K562 (cell line): ENCODE results near the gene IRF3. TPM values are rescaled to one million over a fixed set of nuclear protein-coding genes. Genes with fewer than 3 reads are reported as not detected.

ENCODE experiments used
- CBFA2T3 ChIP-seq: fragments of 450-650 bp; IDR thresholded peaks from 2 replicates; pipeline ENCODE4 v1.6.1; 2017
- CHCHD3 ChIP-seq: fragments of 250-450 bp; sonication (Bioruptor Pico); IDR thresholded peaks from 2 replicates; pipeline ENCODE4 v2.1.2; 2022; ENCODE audit warnings: mild to moderate bottlenecking
- CHD1 ChIP-seq: fragments of 200-600 bp; sonication (generic); IDR thresholded peaks from one replicate; pipeline ENCODE4 v1.6.1; 2012; ENCODE audit warnings: mild to moderate bottlenecking, moderate library complexity, low read length, inconsistent platforms
- ELF1 ChIP-seq: fragments of 200-800 bp; sonication (Bioruptor generic); IDR thresholded peaks from 2 replicates; pipeline ENCODE4 v1.6.1; 2016; ENCODE audit warnings: missing genetic modification characterization, missing compliant biosample characterization
- NFE2 ChIP-seq: IDR thresholded peaks from 2 replicates; pipeline ENCODE4 v1.6.1; 2014; ENCODE audit warnings: antibody characterized with exemption, low read depth
- SMAD3 ChIP-seq: fragments of 450-650 bp; formaldehyde crosslinking; conservative IDR thresholded peaks from 2 replicates; pipeline ENCODE4 v1.4.0; 2020; ENCODE audit warnings: mild to moderate bottlenecking
- ZNF274 ChIP-seq: IDR thresholded peaks from 2 replicates; pipeline ENCODE4 v1.6.1; 2011; ENCODE audit warnings: low read depth, mild to moderate bottlenecking, low read length, moderate library complexity, borderline replicate concordance
- polyA plus RNA-seq, 8 experiments: library from polyadenylated mRNA; depleted of rRNA in 4 of 8; stranded (reverse) in 5 of 8; unstranded in 3 of 8; fragments of >200 nt; fragmentation: Nextera tagmentation in 2 of 8; fragmentation: Illumina TruSeq in 1 of 8; extraction: Ambion mirVana in 2 of 8; extraction: Trizol in 1 of 8; gene quantifications; 2 replicates each; pipeline versions ENCODE4 v1.2.1 to v1.2.3, GENCODE V29; 2011 to 2014; ENCODE audit warnings: inconsistent platforms in 1 of 8, missing spikeins in 1 of 8
- total RNA-seq, 7 experiments: library from RNA; depleted of rRNA in 6 of 7; stranded (reverse); fragments of >200 nt in 6 of 7; fragmentation: Illumina TruSeq in 2 of 7; extraction: Trizol in 2 of 7; gene quantifications; 2 replicates each; pipeline versions ENCODE4 v1.2.1 to v1.2.3, GENCODE V29; 2011 to 2021; ENCODE audit warnings: low replicate concordance in 1 of 7
- TF ChIP-seq, protein P1 (sequence below): fragments of 450-650 bp; IDR thresholded peaks from 2 replicates; pipeline ENCODE4 v1.6.1; 2016; ENCODE audit warnings: mild to moderate bottlenecking, moderate library complexity
- TF ChIP-seq, protein P2 (sequence below): sonication (generic); formaldehyde crosslinking; IDR thresholded peaks from 2 replicates; pipeline ENCODE4 v1.8.0; 2022; ENCODE audit warnings: mild to moderate bottlenecking, low read depth, missing genetic modification reagents
- TF ChIP-seq, protein P3 (sequence below): IDR thresholded peaks from 2 replicates; pipeline ENCODE4 v1.6.1; 2012; ENCODE audit warnings: low read depth, low read length, improper control_type of control experiment, borderline replicate concordance
- TF ChIP-seq, protein P4 (sequence below): sonication (generic); formaldehyde crosslinking; IDR thresholded peaks from 2 replicates; pipeline ENCODE4 v1.8.0; 2022; ENCODE audit warnings: missing genetic modification reagents, mild to moderate bottlenecking, borderline replicate concordance

The IRF3 gene
- total and polyA plus RNA-seq, 9 of the 15 experiments (the other 6 are each of a cell fraction or from before 2014, with no cell fraction given): 7.5 to 145 (median 65.4) TPM

DNA sequence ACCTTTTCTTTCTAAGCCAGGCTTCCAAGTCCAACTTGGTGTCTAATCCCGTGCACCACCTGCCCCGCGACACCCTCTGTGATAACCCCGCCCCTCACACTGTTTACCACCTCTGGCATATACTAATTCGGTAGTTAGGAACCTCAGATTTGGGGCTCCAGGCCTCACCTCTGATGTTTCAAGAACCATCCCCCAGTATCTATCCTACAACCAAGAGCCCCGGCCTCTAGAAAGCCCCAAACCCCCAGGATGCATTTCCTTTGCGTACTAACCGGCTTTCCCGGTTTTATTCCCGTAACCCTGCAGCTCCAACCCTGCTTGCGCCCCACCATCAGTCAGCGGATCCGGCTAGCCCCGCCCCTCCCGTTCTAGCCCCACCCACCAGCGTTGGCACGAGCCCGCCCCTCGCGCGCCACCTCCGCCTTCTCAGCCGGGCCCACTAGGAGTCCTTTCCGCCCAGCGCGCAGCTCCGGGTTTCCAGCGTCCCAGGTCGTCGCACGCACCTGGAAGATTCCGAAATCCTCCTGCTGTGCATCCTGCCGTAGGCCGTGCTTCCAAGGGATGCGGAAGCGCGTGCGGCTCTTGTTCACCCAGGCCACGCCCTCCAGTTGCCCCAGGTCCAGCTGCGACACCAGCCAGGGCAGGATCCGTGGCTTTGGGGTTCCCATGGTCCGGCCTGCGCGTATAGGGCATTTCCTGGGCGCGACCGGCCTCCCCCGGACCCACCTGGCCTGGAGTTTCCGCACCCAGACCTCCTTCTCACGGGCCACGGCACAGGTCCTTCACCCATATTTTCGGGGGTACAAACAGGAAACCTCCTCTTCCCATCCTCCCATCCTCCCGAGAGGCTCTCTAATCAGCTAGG is 1.3 kb downstream of the IRF3 start (continued):
- TF ChIP-seq, protein P1, sequence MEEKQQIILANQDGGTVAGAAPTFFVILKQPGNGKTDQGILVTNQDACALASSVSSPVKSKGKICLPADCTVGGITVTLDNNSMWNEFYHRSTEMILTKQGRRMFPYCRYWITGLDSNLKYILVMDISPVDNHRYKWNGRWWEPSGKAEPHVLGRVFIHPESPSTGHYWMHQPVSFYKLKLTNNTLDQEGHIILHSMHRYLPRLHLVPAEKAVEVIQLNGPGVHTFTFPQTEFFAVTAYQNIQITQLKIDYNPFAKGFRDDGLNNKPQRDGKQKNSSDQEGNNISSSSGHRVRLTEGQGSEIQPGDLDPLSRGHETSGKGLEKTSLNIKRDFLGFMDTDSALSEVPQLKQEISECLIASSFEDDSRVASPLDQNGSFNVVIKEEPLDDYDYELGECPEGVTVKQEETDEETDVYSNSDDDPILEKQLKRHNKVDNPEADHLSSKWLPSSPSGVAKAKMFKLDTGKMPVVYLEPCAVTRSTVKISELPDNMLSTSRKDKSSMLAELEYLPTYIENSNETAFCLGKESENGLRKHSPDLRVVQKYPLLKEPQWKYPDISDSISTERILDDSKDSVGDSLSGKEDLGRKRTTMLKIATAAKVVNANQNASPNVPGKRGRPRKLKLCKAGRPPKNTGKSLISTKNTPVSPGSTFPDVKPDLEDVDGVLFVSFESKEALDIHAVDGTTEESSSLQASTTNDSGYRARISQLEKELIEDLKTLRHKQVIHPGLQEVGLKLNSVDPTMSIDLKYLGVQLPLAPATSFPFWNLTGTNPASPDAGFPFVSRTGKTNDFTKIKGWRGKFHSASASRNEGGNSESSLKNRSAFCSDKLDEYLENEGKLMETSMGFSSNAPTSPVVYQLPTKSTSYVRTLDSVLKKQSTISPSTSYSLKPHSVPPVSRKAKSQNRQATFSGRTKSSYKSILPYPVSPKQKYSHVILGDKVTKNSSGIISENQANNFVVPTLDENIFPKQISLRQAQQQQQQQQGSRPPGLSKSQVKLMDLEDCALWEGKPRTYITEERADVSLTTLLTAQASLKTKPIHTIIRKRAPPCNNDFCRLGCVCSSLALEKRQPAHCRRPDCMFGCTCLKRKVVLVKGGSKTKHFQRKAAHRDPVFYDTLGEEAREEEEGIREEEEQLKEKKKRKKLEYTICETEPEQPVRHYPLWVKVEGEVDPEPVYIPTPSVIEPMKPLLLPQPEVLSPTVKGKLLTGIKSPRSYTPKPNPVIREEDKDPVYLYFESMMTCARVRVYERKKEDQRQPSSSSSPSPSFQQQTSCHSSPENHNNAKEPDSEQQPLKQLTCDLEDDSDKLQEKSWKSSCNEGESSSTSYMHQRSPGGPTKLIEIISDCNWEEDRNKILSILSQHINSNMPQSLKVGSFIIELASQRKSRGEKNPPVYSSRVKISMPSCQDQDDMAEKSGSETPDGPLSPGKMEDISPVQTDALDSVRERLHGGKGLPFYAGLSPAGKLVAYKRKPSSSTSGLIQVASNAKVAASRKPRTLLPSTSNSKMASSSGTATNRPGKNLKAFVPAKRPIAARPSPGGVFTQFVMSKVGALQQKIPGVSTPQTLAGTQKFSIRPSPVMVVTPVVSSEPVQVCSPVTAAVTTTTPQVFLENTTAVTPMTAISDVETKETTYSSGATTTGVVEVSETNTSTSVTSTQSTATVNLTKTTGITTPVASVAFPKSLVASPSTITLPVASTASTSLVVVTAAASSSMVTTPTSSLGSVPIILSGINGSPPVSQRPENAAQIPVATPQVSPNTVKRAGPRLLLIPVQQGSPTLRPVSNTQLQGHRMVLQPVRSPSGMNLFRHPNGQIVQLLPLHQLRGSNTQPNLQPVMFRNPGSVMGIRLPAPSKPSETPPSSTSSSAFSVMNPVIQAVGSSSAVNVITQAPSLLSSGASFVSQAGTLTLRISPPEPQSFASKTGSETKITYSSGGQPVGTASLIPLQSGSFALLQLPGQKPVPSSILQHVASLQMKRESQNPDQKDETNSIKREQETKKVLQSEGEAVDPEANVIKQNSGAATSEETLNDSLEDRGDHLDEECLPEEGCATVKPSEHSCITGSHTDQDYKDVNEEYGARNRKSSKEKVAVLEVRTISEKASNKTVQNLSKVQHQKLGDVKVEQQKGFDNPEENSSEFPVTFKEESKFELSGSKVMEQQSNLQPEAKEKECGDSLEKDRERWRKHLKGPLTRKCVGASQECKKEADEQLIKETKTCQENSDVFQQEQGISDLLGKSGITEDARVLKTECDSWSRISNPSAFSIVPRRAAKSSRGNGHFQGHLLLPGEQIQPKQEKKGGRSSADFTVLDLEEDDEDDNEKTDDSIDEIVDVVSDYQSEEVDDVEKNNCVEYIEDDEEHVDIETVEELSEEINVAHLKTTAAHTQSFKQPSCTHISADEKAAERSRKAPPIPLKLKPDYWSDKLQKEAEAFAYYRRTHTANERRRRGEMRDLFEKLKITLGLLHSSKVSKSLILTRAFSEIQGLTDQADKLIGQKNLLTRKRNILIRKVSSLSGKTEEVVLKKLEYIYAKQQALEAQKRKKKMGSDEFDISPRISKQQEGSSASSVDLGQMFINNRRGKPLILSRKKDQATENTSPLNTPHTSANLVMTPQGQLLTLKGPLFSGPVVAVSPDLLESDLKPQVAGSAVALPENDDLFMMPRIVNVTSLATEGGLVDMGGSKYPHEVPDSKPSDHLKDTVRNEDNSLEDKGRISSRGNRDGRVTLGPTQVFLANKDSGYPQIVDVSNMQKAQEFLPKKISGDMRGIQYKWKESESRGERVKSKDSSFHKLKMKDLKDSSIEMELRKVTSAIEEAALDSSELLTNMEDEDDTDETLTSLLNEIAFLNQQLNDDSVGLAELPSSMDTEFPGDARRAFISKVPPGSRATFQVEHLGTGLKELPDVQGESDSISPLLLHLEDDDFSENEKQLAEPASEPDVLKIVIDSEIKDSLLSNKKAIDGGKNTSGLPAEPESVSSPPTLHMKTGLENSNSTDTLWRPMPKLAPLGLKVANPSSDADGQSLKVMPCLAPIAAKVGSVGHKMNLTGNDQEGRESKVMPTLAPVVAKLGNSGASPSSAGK: no peak
- TF ChIP-seq NFE2: no peak
- TF ChIP-seq, protein P2, sequence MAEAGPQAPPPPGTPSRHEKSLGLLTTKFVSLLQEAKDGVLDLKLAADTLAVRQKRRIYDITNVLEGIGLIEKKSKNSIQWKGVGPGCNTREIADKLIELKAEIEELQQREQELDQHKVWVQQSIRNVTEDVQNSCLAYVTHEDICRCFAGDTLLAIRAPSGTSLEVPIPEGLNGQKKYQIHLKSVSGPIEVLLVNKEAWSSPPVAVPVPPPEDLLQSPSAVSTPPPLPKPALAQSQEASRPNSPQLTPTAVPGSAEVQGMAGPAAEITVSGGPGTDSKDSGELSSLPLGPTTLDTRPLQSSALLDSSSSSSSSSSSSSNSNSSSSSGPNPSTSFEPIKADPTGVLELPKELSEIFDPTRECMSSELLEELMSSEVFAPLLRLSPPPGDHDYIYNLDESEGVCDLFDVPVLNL (CRISPR knock-in tag): no peak
- TF ChIP-seq SMAD3 (CRISPR knock-in tag): no peak
- TF ChIP-seq, protein P3, sequence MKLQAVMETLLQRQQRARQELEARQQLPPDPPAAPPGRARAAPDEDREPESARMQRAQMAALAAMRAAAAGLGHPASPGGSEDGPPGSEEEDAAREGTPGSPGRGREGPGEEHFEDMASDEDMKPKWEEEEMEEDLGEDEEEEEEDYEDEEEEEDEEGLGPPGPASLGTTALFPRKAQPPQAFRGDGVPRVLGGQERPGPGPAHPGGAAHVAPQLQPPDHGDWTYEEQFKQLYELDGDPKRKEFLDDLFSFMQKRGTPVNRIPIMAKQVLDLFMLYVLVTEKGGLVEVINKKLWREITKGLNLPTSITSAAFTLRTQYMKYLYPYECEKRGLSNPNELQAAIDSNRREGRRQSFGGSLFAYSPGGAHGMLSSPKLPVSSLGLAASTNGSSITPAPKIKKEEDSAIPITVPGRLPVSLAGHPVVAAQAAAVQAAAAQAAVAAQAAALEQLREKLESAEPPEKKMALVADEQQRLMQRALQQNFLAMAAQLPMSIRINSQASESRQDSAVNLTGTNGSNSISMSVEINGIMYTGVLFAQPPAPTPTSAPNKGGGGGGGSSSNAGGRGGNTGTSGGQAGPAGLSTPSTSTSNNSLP: no peak
- TF ChIP-seq CBFA2T3: no peak
- TF ChIP-seq, protein P4, sequence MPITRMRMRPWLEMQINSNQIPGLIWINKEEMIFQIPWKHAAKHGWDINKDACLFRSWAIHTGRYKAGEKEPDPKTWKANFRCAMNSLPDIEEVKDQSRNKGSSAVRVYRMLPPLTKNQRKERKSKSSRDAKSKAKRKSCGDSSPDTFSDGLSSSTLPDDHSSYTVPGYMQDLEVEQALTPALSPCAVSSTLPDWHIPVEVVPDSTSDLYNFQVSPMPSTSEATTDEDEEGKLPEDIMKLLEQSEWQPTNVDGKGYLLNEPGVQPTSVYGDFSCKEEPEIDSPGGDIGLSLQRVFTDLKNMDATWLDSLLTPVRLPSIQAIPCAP (CRISPR knock-in tag): no peak
- no peak for TF ChIP-seq ELF1 (tag)
- TF ChIP-seq CHD1: no peak
- no peak for TF ChIP-seq ZNF274
- TF ChIP-seq CHCHD3 (CRISPR knock-in tag): no peak
